Caco-2 (cell line): Measurements from ENCODE around the gene ACVR2B. TPM values are rescaled to one million over a fixed set of nuclear protein-coding genes. Genes with fewer than 3 reads are reported as not detected.

Experiments used
- BruUV-seq: library from RNA; stranded (reverse); fragments of 400-500 nt; replicated peaks from 2 replicates; lab custom pipeline; 2021; lab: Mats Ljungman, UMichigan
- CTCF ChIA-PET: fragments of 300-600 bp; sonication (Branson Sonifier 250); formaldehyde crosslinking; loops from one replicate; lab custom pipeline; 2022; ENCODE audit warnings: antibody characterized with exemption; lab: Charles Lee
- POLR2A ChIA-PET: fragments of 300-600 bp; sonication (Branson Sonifier 250); formaldehyde crosslinking; loops from one replicate; lab custom pipeline; 2022; ENCODE audit warnings: antibody characterized with exemption; lab: Charles Lee
- DNase-seq, 2 experiments: peaks; one replicate each; pipeline versions ENCODE4 v3.0.0 to v3.0.0-alpha.2; 2020 to 2022
- H3K27me3 ChIP-seq: replicated peaks from 2 replicates; pipeline ENCODE4 v1.6.0; 2011; ENCODE audit warnings: low read length; ENCODE audit not compliant: control insufficient read depth, insufficient read depth
- H3K36me3 ChIP-seq: 2 replicates; pipeline ENCODE4 v1.5.1; 2011; ENCODE audit warnings: low read length; ENCODE audit not compliant: control insufficient read depth, insufficient read depth
- H3K4me1 ChIP-seq: fragments of 250-450 bp; sonication (Bioruptor Pico); 2 replicates; pipeline ENCODE4 v1.5.1; 2020; ENCODE audit warnings: mild to moderate bottlenecking
- H3K4me3 ChIP-seq: 2 replicates; pipeline ENCODE4 v1.5.1; 2011; ENCODE audit warnings: low read depth, mild to moderate bottlenecking, control low read depth, low read length
- H3K9me3 ChIP-seq: fragments of 250-450 bp; sonication (Bioruptor Pico); 2 replicates; pipeline ENCODE4 v1.5.1; 2020; ENCODE audit warnings: mild to moderate bottlenecking, moderate library complexity
- H3K27ac Mint-ChIP-seq: one replicate; pipeline ENCODE4 v1.8.0; 2022; ENCODE audit warnings: mixed read lengths; ENCODE audit not compliant: unreplicated experiment
- H3K27me3 Mint-ChIP-seq: one replicate; pipeline ENCODE4 v1.8.0; 2022; ENCODE audit warnings: mixed read lengths; ENCODE audit not compliant: insufficient read depth, unreplicated experiment
- H3K36me3 Mint-ChIP-seq: one replicate; pipeline ENCODE4 v1.8.0; 2022; ENCODE audit warnings: mild to moderate bottlenecking, mixed read lengths; ENCODE audit not compliant: insufficient read depth, unreplicated experiment
- H3K4me1 Mint-ChIP-seq: one replicate; pipeline ENCODE4 v1.8.0; 2022; ENCODE audit warnings: low read depth, mixed read lengths; ENCODE audit not compliant: unreplicated experiment
- H3K4me3 Mint-ChIP-seq: one replicate; pipeline ENCODE4 v1.8.0; 2022; ENCODE audit warnings: mild to moderate bottlenecking, moderate library complexity, mixed read lengths; ENCODE audit not compliant: unreplicated experiment
- H3K9me3 Mint-ChIP-seq: one replicate; pipeline ENCODE4 v1.8.0; 2022; ENCODE audit warnings: mixed read lengths; ENCODE audit not compliant: unreplicated experiment
- CTCF ChIP-seq, 2 experiments: fragments of 200-600 bp in 1 of 2; IDR thresholded peaks; 1 replicate in 1 of 2; 2 replicates in 1 of 2; pipeline versions ENCODE4 v1.5.1 to v1.8.0; 2011 to 2022; ENCODE audit warnings: antibody characterized with exemption in 1 of 2, control low read depth in 1 of 2, inconsistent platforms in 1 of 2, low read depth in 1 of 2, low read length in 1 of 2, mild to moderate bottlenecking in 1 of 2, moderate library complexity in 1 of 2; ENCODE audit not compliant: insufficient read depth in 1 of 2, severe bottlenecking in 1 of 2, unreplicated experiment in 1 of 2
- intact Hi-C: fragments of 100-400 bp; cut with micrococcal nuclease; formaldehyde crosslinking; loops from one replicate; pipeline ENCODE4 v1.10.0; 2022; ENCODE audit not compliant: unreplicated experiment
- total RNA-seq: library from RNA; stranded (reverse); gene quantifications from 2 replicates; pipeline ENCODE4 v1.2.3, GENCODE V29; 2022

The ACVR2B gene
- total RNA-seq, 1 experiment from 2014 or later: 21.4 TPM

- no peak overlapping the region for H3K4me3 ChIP-seq
- H3K4me1 ChIP-seq: no peaks in the 10 kb centered on the region
- intact Hi-C loops: no loop called here
- H3K36me3 ChIP-seq: no peaks in the 10 kb centered on the region
- Mint-ChIP-seq H3K27ac (no peak overlapping the region), H3K4me1 (no peaks in the 10 kb centered on the region), H3K27me3 (no peaks in the 10 kb centered on the region), H3K4me3 (no peak overlapping the region), H3K36me3 (peaks cover 4% of the 10 kb centered on the region), H3K9me3 (peaks cover 27% of the 10 kb centered on the region)
- BruUV-seq: no TSS peak
- POLR2A ChIA-PET: no interaction called here
- no peak for TF ChIP-seq CTCF (IDR thresholded peaks at IDR 0.05; ENCODE audit: insufficient read depth in 1 of 2, low read depth in 1 of 2, low read length in 1 of 2, severe bottlenecking in 1 of 2, unreplicated experiment in 1 of 2)
- no peaks in the 10 kb centered on the region for H3K27me3 ChIP-seq
- CTCF ChIA-PET: no interaction called here
- peaks cover 16% of the 10 kb centered on the region; the same call in 1 of the 2 replicates for H3K9me3 ChIP-seq
- DNase-seq: no peak
These were observed 16.2 kb downstream of the ACVR2B start for GRCh38 chr3:38469852-38470251.

GRCh38 chr3:38471260-38471857, 17.7 kb downstream of the ACVR2B start:
- CTCF ChIA-PET: no interaction called here
- no peaks in the 10 kb centered on the region for H3K27me3 Mint-ChIP-seq

GRCh38 chr3:38472342-38472741, 18.7 kb downstream of the ACVR2B start:
- Histone ChIP-seq H3K4me3 (no peak overlapping the region), H3K27me3 (no peaks in the 10 kb centered on the region), H3K9me3 (peaks cover 10% of the 10 kb centered on the region; the same call in 1 of the 2 replicates), H3K36me3 (no peaks in the 10 kb centered on the region), H3K4me1 (no peaks in the 10 kb centered on the region)
- H3K9me3 Mint-ChIP-seq: peaks cover 17% of the 10 kb centered on the region
- POLR2A ChIA-PET: no interaction called here
- BruUV-seq: no TSS peak
- no peaks in the 10 kb centered on the region for H3K36me3 Mint-ChIP-seq
- intact Hi-C loops: no loop called here
- no peaks in the 10 kb centered on the region for H3K27me3 Mint-ChIP-seq
- CTCF ChIA-PET: no interaction called here
- no peaks in the 10 kb centered on the region for H3K4me1 Mint-ChIP-seq
- no peak for DNase-seq
- H3K27ac Mint-ChIP-seq: no peak overlapping the region
- TF ChIP-seq CTCF (IDR thresholded peaks at IDR 0.05; ENCODE audit: insufficient read depth in 1 of 2, low read depth in 1 of 2, low read length in 1 of 2, severe bottlenecking in 1 of 2, unreplicated experiment in 1 of 2): no peak
- no peak overlapping the region for H3K4me3 Mint-ChIP-seq

More at GRCh38 chr3:38471260-38471857, 17.7 kb downstream of the ACVR2B start:
- BruUV-seq: no TSS peak
- no peaks in the 10 kb centered on the region for H3K4me1 ChIP-seq
- H3K27me3 ChIP-seq: no peaks in the 10 kb centered on the region
- no peak for TF ChIP-seq CTCF (IDR thresholded peaks at IDR 0.05; ENCODE audit: insufficient read depth in 1 of 2, low read depth in 1 of 2, low read length in 1 of 2, severe bottlenecking in 1 of 2, unreplicated experiment in 1 of 2)
- intact Hi-C loops: no loop called here
- no peaks in the 10 kb centered on the region for H3K4me1 Mint-ChIP-seq
- H3K9me3 ChIP-seq: peaks cover 10% of the 10 kb centered on the region; the same call in 1 of the 2 replicates
- no peaks in the 10 kb centered on the region for H3K36me3 Mint-ChIP-seq
- H3K9me3 Mint-ChIP-seq: peaks cover 17% of the 10 kb centered on the region
- no peak for DNase-seq
- H3K36me3 ChIP-seq: no peaks in the 10 kb centered on the region
- H3K4me3 Mint-ChIP-seq: no peak overlapping the region
- H3K27ac Mint-ChIP-seq: no peak overlapping the region
- POLR2A ChIA-PET: no interaction called here
- no peak overlapping the region for H3K4me3 ChIP-seq
